Mesothelial cell of epicardium (in vitro differentiated cells): ENCODE results near the gene CTNND1. TPM values are rescaled to one million over a fixed set of nuclear protein-coding genes. Genes with fewer than 3 reads are reported as not detected.

Experiments
- DNase-seq, 2 experiments: peaks; one replicate each; pipeline ENCODE4 v3.0.0; 2021; ENCODE audit warnings: low spot score in 2 of 2; ENCODE audit not compliant: unreplicated experiment in 2 of 2
- H3K27ac Mint-ChIP-seq: 2 replicates; pipeline ENCODE4 v1.8.0; 2021; ENCODE audit warnings: mixed read lengths
- H3K27me3 Mint-ChIP-seq: 2 replicates; pipeline ENCODE4 v1.8.0; 2021; ENCODE audit warnings: low read depth, mixed read lengths
- H3K36me3 Mint-ChIP-seq: 2 replicates; pipeline ENCODE4 v1.8.0; 2021; ENCODE audit warnings: mixed read lengths
- H3K4me1 Mint-ChIP-seq: 2 replicates; pipeline ENCODE4 v1.8.0; 2021; ENCODE audit warnings: mixed read lengths
- H3K4me3 Mint-ChIP-seq: 2 replicates; pipeline ENCODE4 v1.8.0; 2021; ENCODE audit warnings: mild to moderate bottlenecking, moderate library complexity, mixed read lengths
- H3K9me3 Mint-ChIP-seq: 2 replicates; pipeline ENCODE4 v1.8.0; 2021; ENCODE audit warnings: mixed read lengths
- CTCF ChIP-seq: fragments of 200-600 bp; sonication (generic); IDR thresholded peaks from one replicate; pipeline ENCODE4 v1.5.0; 2021; ENCODE audit warnings: antibody characterized with exemption; ENCODE audit not compliant: unreplicated experiment
- total RNA-seq: library from RNA; stranded (reverse); gene quantifications from 3 replicates; pipeline ENCODE4 v1.2.1, GENCODE V29; 2021

The CTNND1 gene
- total RNA-seq, 1 donor from 2014 or later: 250 TPM

- Mint-ChIP-seq H3K4me1 (peaks cover 20% of the 10 kb centered on the region), H3K27me3 (no peaks in the 10 kb centered on the region), H3K4me3 (no peak overlapping the region), H3K36me3 (peaks cover 46% of the 10 kb centered on the region), H3K27ac (no peak overlapping the region), H3K9me3 (no peaks in the 10 kb centered on the region)
- no peak for DNase-seq
- TF ChIP-seq CTCF: no peak
These were observed 40.8 kb downstream of the CTNND1 start for GRCh38 chr11:57802411-57802810.

GRCh38 chr11:57804466-57804865 lies 42.9 kb downstream of the CTNND1 start:
- DNase-seq: no peak
- Mint-ChIP-seq H3K27me3 (no peaks in the 10 kb centered on the region), H3K9me3 (no peaks in the 10 kb centered on the region), H3K36me3 (peaks cover 54% of the 10 kb centered on the region), H3K27ac (no peak overlapping the region), H3K4me1 (peaks cover 7% of the 10 kb centered on the region), H3K4me3 (no peak overlapping the region)
- TF ChIP-seq CTCF: no peak

- Mint-ChIP-seq H3K36me3 (peaks cover 56% of the 10 kb centered on the region), H3K4me3 (no peak overlapping the region), H3K4me1 (peaks cover under 1% of the 10 kb centered on the region), H3K9me3 (no peaks in the 10 kb centered on the region), H3K27me3 (no peaks in the 10 kb centered on the region), H3K27ac (no peak overlapping the region)
- TF ChIP-seq CTCF: no peak
- DNase-seq: no peak
These were observed 44.2 kb downstream of the CTNND1 start for GRCh38 chr11:57805780-57806179.

- H3K36me3 Mint-ChIP-seq: peaks cover 48% of the 10 kb centered on the region
- no peaks in the 10 kb centered on the region for H3K27me3 Mint-ChIP-seq
- no peak overlapping the region for H3K27ac Mint-ChIP-seq
- no peak for TF ChIP-seq CTCF
- no peaks in the 10 kb centered on the region for H3K9me3 Mint-ChIP-seq
- H3K4me1 Mint-ChIP-seq: no peaks in the 10 kb centered on the region
- no peak overlapping the region for H3K4me3 Mint-ChIP-seq
- no peak for DNase-seq
These were observed 51.0 kb downstream of the CTNND1 start for GRCh38 chr11:57812634-57813033.

- no peaks in the 10 kb centered on the region for H3K9me3 Mint-ChIP-seq
- H3K4me1 Mint-ChIP-seq: no peaks in the 10 kb centered on the region
- no peak for TF ChIP-seq CTCF
- H3K36me3 Mint-ChIP-seq: peaks cover 45% of the 10 kb centered on the region
- H3K27me3 Mint-ChIP-seq: no peaks in the 10 kb centered on the region
- H3K4me3 Mint-ChIP-seq: no peak overlapping the region
- H3K27ac Mint-ChIP-seq: no peak overlapping the region
- no peak for DNase-seq
These were observed 53.9 kb downstream of the CTNND1 start for GRCh38 chr11:57815476-57815875.

- H3K27ac Mint-ChIP-seq: no peak overlapping the region
- DNase-seq: no peak
- peaks cover 45% of the 10 kb centered on the region for H3K36me3 Mint-ChIP-seq
- H3K27me3 Mint-ChIP-seq: no peaks in the 10 kb centered on the region
- H3K9me3 Mint-ChIP-seq: no peaks in the 10 kb centered on the region
- H3K4me3 Mint-ChIP-seq: no peak overlapping the region
- H3K4me1 Mint-ChIP-seq: no peaks in the 10 kb centered on the region
- no peak for TF ChIP-seq CTCF
These were observed 54.3 kb downstream of the CTNND1 start for GRCh38 chr11:57815877-57816276.
